IMR-90 (cell line): ENCODE results near the gene DNAH9. TPM values are rescaled to one million over a fixed set of nuclear protein-coding genes. Genes with fewer than 3 reads are reported as not detected.

Experiments
- ATAC-seq: fragments of 200-7000 bp; cut with Tn5 transposase; 2 replicates; pipeline ENCODE4 v1.9.1; 2020; ENCODE audit warnings: low read depth, mild to moderate bottlenecking, moderate library complexity
- BruUV-seq: library from RNA; stranded (reverse); fragments of 400-500 nt; replicated peaks from 2 replicates; lab custom pipeline; 2021; lab: Mats Ljungman, UMichigan
- CTCF ChIA-PET: fragments of 300-600 bp; formaldehyde crosslinking; extraction: SDS; loops from one replicate; lab custom pipeline; 2021; ENCODE audit warnings: antibody characterized with exemption; lab: Yijun Ruan, JAX
- POLR2A ChIA-PET: fragments of 300-600 bp; sonication (Branson Sonifier 250); formaldehyde crosslinking; loops from one replicate; lab custom pipeline; 2022; ENCODE audit warnings: antibody characterized with exemption; ENCODE audit not compliant: unreplicated experiment; lab: Charles Lee
- DNase-seq: peaks from one replicate; pipeline ENCODE4 v3.0.0; 2013
- H2AFZ ChIP-seq: replicated peaks from 2 replicates; pipeline ENCODE3; 2013; ENCODE audit warnings: low read length, mild to moderate bottlenecking; ENCODE audit not compliant: poor library complexity
- H2AK5ac ChIP-seq: 2 replicates; pipeline ENCODE4 v1.6.1; 2013; ENCODE audit warnings: low read depth, low read length, inconsistent platforms
- H2AK9ac ChIP-seq: replicated peaks from 2 replicates; pipeline ENCODE3; 2013; ENCODE audit warnings: mild to moderate bottlenecking, low read depth, low read length, moderate library complexity; ENCODE audit not compliant: poor library complexity
- H2BK120ac ChIP-seq: 2 replicates; pipeline ENCODE4 v1.6.1; 2013; ENCODE audit warnings: low read depth, low read length, inconsistent platforms
- H2BK15ac ChIP-seq: 3 replicates; pipeline ENCODE4 v1.6.1; 2013; ENCODE audit warnings: low read depth, low read length, inconsistent platforms
- H2BK20ac ChIP-seq: 2 replicates; pipeline ENCODE4 v1.6.1; 2013; ENCODE audit warnings: low read depth, mild to moderate bottlenecking, inconsistent platforms, low read length, moderate library complexity
- H2BK5ac ChIP-seq: 2 replicates; pipeline ENCODE4 v1.6.1; 2013; ENCODE audit warnings: mild to moderate bottlenecking, low read depth, low read length, inconsistent platforms; ENCODE audit not compliant: poor library complexity, severe bottlenecking
- H3K14ac ChIP-seq: replicated peaks from 2 replicates; pipeline ENCODE4 v1.6.1; 2013; ENCODE audit warnings: low read depth, low read length, inconsistent platforms
- H3K18ac ChIP-seq: 2 replicates; pipeline ENCODE4 v1.6.1; 2013; ENCODE audit warnings: low read depth, low read length, control low read depth
- H3K23ac ChIP-seq: 2 replicates; pipeline ENCODE4 v1.6.1; 2013; ENCODE audit warnings: low read depth, low read length, inconsistent platforms
- H3K27ac ChIP-seq: 2 replicates; pipeline ENCODE4 v1.5.1; 2013; ENCODE audit warnings: mild to moderate bottlenecking, control low read depth, low read length; ENCODE audit not compliant: insufficient read depth
- H3K27me3 ChIP-seq: 2 replicates; pipeline ENCODE4 v1.6.1; 2013; ENCODE audit warnings: low read length; ENCODE audit not compliant: control insufficient read depth, insufficient read depth
- H3K36me3 ChIP-seq: 2 replicates; pipeline ENCODE4 v1.6.1; 2013; ENCODE audit warnings: low read length, mixed read lengths; ENCODE audit not compliant: control insufficient read depth, insufficient read depth
- H3K4ac ChIP-seq: 2 replicates; pipeline ENCODE4 v1.6.1; 2013; ENCODE audit warnings: low read depth, low read length, inconsistent platforms
- H3K4me1 ChIP-seq: 2 replicates; pipeline ENCODE4 v1.6.1; 2013; ENCODE audit warnings: low read length, mixed read lengths; ENCODE audit not compliant: control insufficient read depth, insufficient read depth
- H3K4me2 ChIP-seq: 2 replicates; pipeline ENCODE4 v1.6.1; 2013; ENCODE audit warnings: low read depth, mild to moderate bottlenecking, control low read depth, low read length, moderate library complexity
- H3K4me3 ChIP-seq: 2 replicates; pipeline ENCODE4 v1.5.1; 2013; ENCODE audit warnings: low read depth, mild to moderate bottlenecking, control low read depth, low read length, moderate library complexity; ENCODE audit not compliant: insufficient read depth
- H3K56ac ChIP-seq: 2 replicates; pipeline ENCODE4 v1.6.1; 2013; ENCODE audit warnings: low read length, inconsistent platforms; ENCODE audit not compliant: insufficient read depth; ENCODE audit errors: extremely low read depth
- H3K79me1 ChIP-seq, 2 experiments: 2 replicates each; pipeline ENCODE4 v1.6.1; 2013; ENCODE audit warnings: low read length in 2 of 2, inconsistent platforms in 1 of 2, low read depth in 1 of 2
- H3K9ac ChIP-seq: 2 replicates; pipeline ENCODE4 v1.6.1; 2013; ENCODE audit warnings: low read depth, low read length, control low read depth
- H3K9me1 ChIP-seq: 2 replicates; pipeline ENCODE4 v1.6.1; 2013; ENCODE audit warnings: low read length, inconsistent platforms; ENCODE audit not compliant: insufficient read depth
- H3K9me3 ChIP-seq: 2 replicates; pipeline ENCODE4 v1.6.1; 2013; ENCODE audit warnings: low read length; ENCODE audit not compliant: control insufficient read depth, insufficient read depth
- H4K20me1 ChIP-seq: 2 replicates; pipeline ENCODE4 v1.6.1; 2013; ENCODE audit warnings: low read length, inconsistent platforms; ENCODE audit not compliant: insufficient read depth
- H4K5ac ChIP-seq: 2 replicates; pipeline ENCODE4 v1.6.1; 2013; ENCODE audit warnings: mild to moderate bottlenecking, low read depth, low read length, control low read depth
- H4K8ac ChIP-seq, 2 experiments: 2 replicates each; pipeline ENCODE4 v1.6.1; 2013; ENCODE audit warnings: low read depth in 2 of 2, low read length in 2 of 2, control low read depth in 1 of 2, inconsistent platforms in 1 of 2
- H4K91ac ChIP-seq: 2 replicates; pipeline ENCODE4 v1.6.1; 2013; ENCODE audit warnings: low read depth, low read length, inconsistent platforms; ENCODE audit not compliant: insufficient read depth
- BHLHE40 ChIP-seq: fragments of 150-350 bp; IDR thresholded peaks from 2 replicates; pipeline ENCODE4 v1.6.1; 2016; ENCODE audit warnings: mild to moderate bottlenecking, low read depth, low read length
- CEBPB ChIP-seq: IDR thresholded peaks from 2 replicates; pipeline ENCODE4 v1.6.1; 2012; ENCODE audit warnings: low read depth, low read length, improper control_type of control experiment
- CHD1 ChIP-seq: IDR thresholded peaks from 2 replicates; pipeline ENCODE4 v1.6.1; 2012; ENCODE audit warnings: low read depth, low read length, improper control_type of control experiment
- FOS ChIP-seq: fragments of 150-350 bp; IDR thresholded peaks from 2 replicates; pipeline ENCODE4 v1.6.1; 2016; ENCODE audit warnings: low read depth, low read length
- MAZ ChIP-seq: IDR thresholded peaks from 2 replicates; pipeline ENCODE4 v1.6.1; 2012; ENCODE audit warnings: low read depth, mild to moderate bottlenecking, low read length, improper control_type of control experiment, moderate library complexity, borderline replicate concordance
- NFE2L2 ChIP-seq: fragments of 150-350 bp; IDR thresholded peaks from 2 replicates; pipeline ENCODE4 v1.6.1; 2016; ENCODE audit warnings: low read depth, mild to moderate bottlenecking, low read length
- POLR2A ChIP-seq: IDR thresholded peaks from 2 replicates; pipeline ENCODE4 v1.6.1; 2012; ENCODE audit warnings: mild to moderate bottlenecking, low read depth, low read length
- RAD21 ChIP-seq: IDR thresholded peaks from 2 replicates; pipeline ENCODE4 v1.6.1; 2012; ENCODE audit warnings: low read length, improper control_type of control experiment
- RFX5 ChIP-seq: IDR thresholded peaks from 2 replicates; pipeline ENCODE4 v1.8.0; 2012; ENCODE audit warnings: low read depth, mild to moderate bottlenecking, low read length, moderate library complexity
- USF2 ChIP-seq: fragments of 150-350 bp; IDR thresholded peaks from 2 replicates; pipeline ENCODE4 v1.6.1; 2017; ENCODE audit warnings: mild to moderate bottlenecking, antibody characterized with exemption, low read length, low read depth
- whole genome bisulfite sequencing, 2 experiments: methylation state at CpG; one replicate each; pipeline versions ENCODE4 v1.1.5 to v1.1.7; 2013; ENCODE audit warnings: missing lambda C conversion rate in 2 of 2; ENCODE audit not compliant: insufficient read length in 1 of 2; ENCODE audit errors: extremely low coverage in 2 of 2; 5-methylcytosine and 5-hydroxymethylcytosine counted together
- dilution Hi-C: fragments of 300-500 bp; cut with HindIII; formaldehyde crosslinking; loops from one replicate; pipeline ENCODE4 v1.14.3; 2018; ENCODE audit warnings: low sequenced_read_pairs; ENCODE audit not compliant: unreplicated experiment
- in situ Hi-C: fragments of 300-500 bp; cut with MboI; formaldehyde crosslinking; loops from 3 replicates; pipeline ENCODE4 v1.14.3; 2019; ENCODE audit warnings: low sequenced_read_pairs, inconsistent platforms, mixed read lengths
- intact Hi-C: fragments of 100-400 bp; cut with micrococcal nuclease; formaldehyde crosslinking; loops from 2 replicates; pipeline ENCODE4 v1.10.0; 2022
- polyA plus RNA-seq, 3 experiments: library from polyadenylated mRNA; depleted of rRNA; stranded (reverse); fragments of >200 nt; gene quantifications; 2 replicates each; pipeline ENCODE4 v1.2.3, GENCODE V29; 2012; ENCODE audit warnings: low replicate concordance in 1 of 3
- total RNA-seq: library from RNA; depleted of rRNA; stranded (reverse); fragments of >200 nt; gene quantifications from 2 replicates; pipeline ENCODE4 v1.2.3, GENCODE V29; 2012

DNAH9 gene
- total and polyA plus RNA-seq, 2 of the 4 experiments (the other 2 are of a cell fraction): not detected

GRCh38 chr17:11908711-11909146 is 310.5 kb downstream of the DNAH9 start:
- H3K4me2 ChIP-seq: no peak overlapping the region
- H3K4me1 ChIP-seq: no peaks in the 10 kb centered on the region
- in situ Hi-C loops: no loop called here
- no peak overlapping the region for H3K23ac ChIP-seq
- ChIA-PET POLR2A (no interaction called here), CTCF (no interaction called here)
- H3K79me1 ChIP-seq: no peaks in the 10 kb centered on the region
- no peak overlapping the region for H3K4ac ChIP-seq
- H2AFZ ChIP-seq: no peak overlapping the region
- H2AK5ac ChIP-seq: no peak overlapping the region
- DNase-seq: no peak
- H3K14ac ChIP-seq: no peak overlapping the region
- no peak overlapping the region for H3K9ac ChIP-seq
- no peaks in the 10 kb centered on the region for H3K9me1 ChIP-seq
- H3K27ac ChIP-seq: no peak overlapping the region
- peaks cover 6% of the 10 kb centered on the region; the same call in 1 of the 2 replicates for H3K9me3 ChIP-seq
- H2BK120ac ChIP-seq: no peak overlapping the region
- H2BK20ac ChIP-seq: no peak overlapping the region
- no CpG with 5 or more reads among the region's 7 CpGs for WGBS, 2 experiments
- H3K4me3 ChIP-seq: no peak overlapping the region
- H3K27me3 ChIP-seq: no peaks in the 10 kb centered on the region
- intact Hi-C loops: no loop called here
- no peak overlapping the region for H4K91ac ChIP-seq
- H3K18ac ChIP-seq: no peak overlapping the region
- no peak overlapping the region for H4K5ac ChIP-seq
- TF ChIP-seq CEBPB (no peak), POLR2A (no peak), BHLHE40 (no peak), RAD21 (no peak), MAZ (no peak), NFE2L2 (no peak), USF2 (no peak), FOS (no peak), CHD1 (no peak), RFX5 (no peak)
- no TSS peak for BruUV-seq
- no peaks in the 10 kb centered on the region for H3K36me3 ChIP-seq
- no peak overlapping the region for H2BK5ac ChIP-seq
- H2AK9ac ChIP-seq: no peak overlapping the region
- H3K56ac ChIP-seq: no peak overlapping the region
- no peak for ATAC-seq
- H4K20me1 ChIP-seq: no peaks in the 10 kb centered on the region
- dilution Hi-C loops: no loop called here
- no peak overlapping the region for H2BK15ac ChIP-seq
- H4K8ac ChIP-seq: no peak overlapping the region
